Central memory CD4-positive, alpha-beta T cell (primary cell): ENCODE results near the gene RPS6KB1.
"Not testable (repeated sequence)": the region's sequence is repeated elsewhere in the genome, so short reads cannot be mapped to it uniquely, and the experiment has no call there.

Experiments
- DNase-seq: peaks from one replicate; pipeline ENCODE4 v3.0.0; 2022
- total RNA-seq, 3 experiments: gene quantifications; one replicate each; lab custom pipeline; 2026; lab: John Stamatoyannopoulos, UW

RPS6KB1 gene
- total RNA-seq = 93.2 to 117 (median 93.7) reads per million in 3 experiments

- peak; percentile 98 for DNase-seq
These were observed at the start of gene RPS6KB1, which contains the start of gene TUBD1 for GRCh38 chr17:59892924-59893675. RPS6KB1 (plus strand) TSS chr17:59893121; CDS start chr17:59893185, 64 bp downstream. TUBD1 (minus strand) TSS chr17:59892943; CDS start chr17:59891002, 1,941 bp downstream.

GRCh38 chr17:59844884-59845594 is 47.9 kb upstream of the RPS6KB1 start:
- no peak for DNase-seq

- no peak for DNase-seq
These were observed 47.1 kb upstream of the RPS6KB1 start for GRCh38 chr17:59845595-59846393.

- peak; percentile 46 for DNase-seq
These were observed 46.3 kb upstream of the RPS6KB1 start for GRCh38 chr17:59846394-59847165.

- no peak for DNase-seq
These were observed 44.6 kb upstream of the RPS6KB1 start for GRCh38 chr17:59848385-59848668.

- no peak for DNase-seq
These were observed 44.1 kb upstream of the RPS6KB1 start for GRCh38 chr17:59848778-59849177.

- not testable (repeated sequence) for DNase-seq
These were observed 42.6 kb upstream of the RPS6KB1 start for GRCh38 chr17:59850311-59850710.

- no peak for DNase-seq
These were observed 41.2 kb upstream of the RPS6KB1 start for GRCh38 chr17:59851439-59852375.

- DNase-seq = not testable (repeated sequence)
These were observed 40.1 kb upstream of the RPS6KB1 start for GRCh38 chr17:59852847-59853167.

- DNase-seq = peak; percentile 60
These were observed 39.6 kb upstream of the RPS6KB1 start for GRCh38 chr17:59853168-59853918.

GRCh38 chr17:59853919-59854729 is 38.8 kb upstream of the RPS6KB1 start:
- DNase-seq = not testable (repeated sequence)

- DNase-seq = no peak
These were observed 35.8 kb upstream of the RPS6KB1 start for GRCh38 chr17:59856859-59857794.

GRCh38 chr17:59858167-59858816 is 34.6 kb upstream of the RPS6KB1 start:
- DNase-seq = no peak

- DNase-seq = no peak
These were observed 34.0 kb upstream of the RPS6KB1 start for GRCh38 chr17:59858932-59859331.

- peak; percentile 51 for DNase-seq
These were observed 33.4 kb upstream of the RPS6KB1 start for GRCh38 chr17:59859444-59860025.

- DNase-seq = no peak
These were observed 29.3 kb upstream of the RPS6KB1 start for GRCh38 chr17:59863616-59864015.

- no peak for DNase-seq
These were observed 23.0 kb upstream of the RPS6KB1 start for GRCh38 chr17:59869941-59870218.

- DNase-seq = no peak
These were observed 22.4 kb upstream of the RPS6KB1 start for GRCh38 chr17:59870482-59870881.
